NCI-H526 treated with DMSO at 0.1 percent for 48 hours (cell line): ENCODE measurements around the gene FIBIN.
"Not testable (repeated sequence)": the region's sequence is repeated elsewhere in the genome, so short reads cannot be mapped to it uniquely, and the experiment has no call there.

Experiments used
- DNase-seq: peaks from one replicate; lab custom pipeline; 2025; lab: John Stamatoyannopoulos, UW

FIBIN gene

GRCh38 chr11:26993965-26994457 is at the start of gene FIBIN:
TSS of gene FIBIN (plus strand) at chr11:26994112. CDS start at chr11:26994527, 415 bp downstream.
- no peak for DNase-seq

- DNase-seq = no peak
Measured at GRCh38 chr11:26944866-26945664, 48.8 kb upstream of the FIBIN start.

GRCh38 chr11:26946257-26946716 is 47.6 kb upstream of the FIBIN start:
- no peak for DNase-seq

DNA sequence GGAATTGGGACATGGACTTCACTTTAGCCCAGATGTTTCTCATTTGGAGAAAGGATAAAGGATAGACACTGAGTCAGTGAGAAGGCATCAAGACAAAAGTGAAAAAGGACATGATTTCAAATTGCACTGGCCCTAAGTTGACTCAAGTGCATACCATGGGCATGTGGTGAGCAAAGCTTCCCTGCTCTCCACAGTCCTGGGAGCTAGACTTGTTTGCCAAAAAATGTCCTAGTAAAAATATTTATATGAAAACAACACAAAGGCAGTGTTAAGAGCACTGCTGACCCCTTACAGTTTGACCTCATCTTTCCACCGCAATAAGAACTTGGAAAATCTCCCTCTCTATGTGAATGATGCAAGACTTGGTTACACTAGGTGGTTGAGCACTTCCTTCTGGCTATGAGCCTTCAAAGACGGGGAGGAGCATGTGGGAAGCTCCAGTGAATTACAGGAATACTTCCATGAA is 46.5 kb upstream of the FIBIN start:
- DNase-seq = no peak

DNA sequence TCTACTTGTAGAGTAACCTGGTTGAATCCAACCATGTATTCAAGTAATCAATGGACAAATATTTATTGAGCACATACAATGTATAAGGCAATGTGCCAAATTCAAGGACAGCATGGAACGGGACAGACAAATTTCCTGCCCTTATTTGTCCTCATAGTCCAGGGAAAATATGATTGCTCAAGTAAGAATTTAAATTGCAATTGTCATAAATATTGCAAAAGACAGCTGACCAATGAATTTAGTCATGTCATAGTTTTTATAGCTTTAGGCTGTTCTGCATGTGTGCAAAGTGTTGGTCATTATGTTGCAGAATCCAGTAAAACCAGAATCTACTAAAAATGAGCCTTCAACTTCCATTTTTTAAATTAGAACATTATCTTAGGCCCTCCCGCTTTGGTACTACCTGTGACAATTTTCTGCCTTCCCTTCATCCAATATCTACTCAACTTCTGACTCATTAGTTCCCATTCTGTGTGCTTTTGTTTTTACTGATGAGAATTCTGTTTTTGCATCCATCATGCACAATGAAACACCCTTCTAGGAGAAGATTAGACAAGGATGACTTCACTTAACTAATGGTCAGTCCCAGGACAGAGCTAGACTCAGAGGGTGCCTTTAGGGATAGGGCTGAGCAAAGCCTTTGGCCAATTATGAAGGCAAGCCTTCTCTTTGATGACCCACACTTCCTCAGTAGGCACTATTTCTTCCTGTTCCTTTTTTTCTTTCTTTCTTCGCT is 45.8 kb upstream of the FIBIN start:
- no peak for DNase-seq

- no peak for DNase-seq
Measured at GRCh38 chr11:26948881-26949280, 45.0 kb upstream of the FIBIN start.

- no peak for DNase-seq
Measured at GRCh38 chr11:26949846-26950245, 44.1 kb upstream of the FIBIN start.

DNA sequence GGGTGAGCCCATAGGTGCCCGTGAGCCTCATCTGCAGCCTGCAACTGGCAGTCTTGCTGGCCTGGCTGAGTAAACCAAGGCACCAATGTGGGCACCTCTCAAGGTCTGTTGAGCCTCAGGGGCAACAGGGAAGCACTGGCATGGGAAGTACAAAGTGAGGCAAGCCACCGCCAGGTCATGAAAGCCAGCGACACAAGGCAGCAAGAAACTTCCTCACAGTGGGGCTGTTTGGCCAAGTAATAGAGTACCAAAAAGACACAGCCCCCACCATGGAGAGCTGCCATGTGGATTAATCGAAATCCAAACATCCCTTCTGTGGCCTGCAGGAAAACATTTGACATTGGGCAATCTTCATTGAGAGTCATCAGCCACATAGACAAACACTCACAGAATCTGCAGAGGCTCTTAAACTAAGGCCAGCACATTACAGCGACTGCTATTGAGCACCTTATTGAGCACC is 43.6 kb upstream of the FIBIN start:
- DNase-seq = no peak

DNA sequence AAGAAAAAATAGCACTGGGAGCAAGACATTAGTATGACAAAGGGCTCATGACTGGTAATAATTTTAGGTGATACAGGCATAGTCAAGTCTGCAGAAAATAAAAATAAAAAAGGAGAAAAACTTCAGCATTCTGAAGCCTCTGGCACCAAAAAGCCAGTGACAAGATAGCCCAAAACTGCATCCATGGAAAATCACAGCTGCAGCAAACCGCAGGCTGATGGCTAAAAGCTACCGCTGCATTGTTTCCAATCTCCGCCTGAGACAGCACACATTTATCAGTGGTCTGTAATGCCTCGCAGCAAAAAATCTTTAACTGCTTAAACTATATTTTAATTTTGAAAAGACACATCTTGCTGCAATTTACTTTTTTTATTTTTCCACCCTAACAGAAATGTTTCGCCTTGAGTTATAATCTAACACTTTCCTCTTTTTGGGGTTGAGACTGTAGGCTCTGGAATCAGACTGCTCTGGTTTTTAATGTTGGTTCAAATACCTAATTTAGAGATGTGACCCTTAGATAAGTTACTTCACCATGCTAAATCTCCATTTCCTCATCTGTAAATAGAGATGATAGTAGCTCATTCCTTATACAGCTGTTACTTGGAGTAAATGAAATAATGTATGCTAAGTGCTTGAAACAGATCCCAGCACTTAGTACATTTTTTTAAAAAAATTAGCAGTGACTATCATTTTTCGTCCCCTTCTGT is 42.0 kb upstream of the FIBIN start:
- no peak for DNase-seq

- no peak for DNase-seq
Measured at GRCh38 chr11:26953770-26954392, 40.0 kb upstream of the FIBIN start.

DNA sequence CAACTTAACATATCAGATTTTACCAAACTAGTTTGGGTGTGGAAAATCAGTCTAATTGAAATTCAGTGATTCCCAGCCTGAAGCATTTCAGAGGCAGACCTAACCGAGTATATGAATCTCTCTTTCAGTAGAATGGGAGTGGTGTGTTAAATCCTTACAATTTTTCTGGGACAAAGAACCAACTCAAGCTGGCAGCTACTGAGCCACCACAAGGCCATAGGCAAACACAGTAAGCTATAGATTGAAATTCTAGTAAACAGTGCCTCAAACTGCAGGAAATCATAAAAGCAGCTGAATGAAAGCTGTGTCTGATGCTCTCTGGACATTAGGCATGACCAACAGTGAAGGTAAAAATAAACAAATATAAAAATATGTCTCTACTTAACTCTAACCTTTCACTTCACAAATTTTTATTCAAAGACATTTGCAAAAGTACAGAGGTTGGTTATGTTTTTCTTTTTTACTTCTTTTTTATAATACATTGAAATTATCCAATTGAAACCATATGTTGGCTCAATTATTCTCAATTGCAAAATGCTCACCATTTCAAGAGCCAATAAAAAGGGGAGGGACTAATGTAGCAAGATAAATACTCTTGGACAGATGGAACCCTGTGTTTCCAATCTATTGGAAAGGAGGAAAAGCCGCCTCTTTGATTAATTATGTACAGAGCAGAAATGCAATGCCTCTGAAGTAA is 35.8 kb upstream of the FIBIN start:
- no peak for DNase-seq

DNA sequence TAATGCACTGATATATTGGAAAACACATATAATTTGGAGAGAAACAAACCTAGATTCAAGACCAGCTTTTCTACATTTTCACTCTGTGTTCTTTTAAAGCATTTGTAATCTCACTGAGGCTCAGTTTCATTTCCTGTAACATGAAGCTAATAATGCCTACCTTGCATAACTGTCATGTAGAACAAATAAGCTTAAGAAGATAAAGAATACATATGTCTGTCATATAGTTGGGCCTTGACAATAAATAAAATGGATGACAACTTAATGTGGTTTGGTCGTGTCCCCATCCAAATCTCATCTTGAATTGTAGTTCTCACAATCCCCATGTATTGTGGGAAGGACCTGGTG is 35.2 kb upstream of the FIBIN start:
- DNase-seq = no peak

DNA sequence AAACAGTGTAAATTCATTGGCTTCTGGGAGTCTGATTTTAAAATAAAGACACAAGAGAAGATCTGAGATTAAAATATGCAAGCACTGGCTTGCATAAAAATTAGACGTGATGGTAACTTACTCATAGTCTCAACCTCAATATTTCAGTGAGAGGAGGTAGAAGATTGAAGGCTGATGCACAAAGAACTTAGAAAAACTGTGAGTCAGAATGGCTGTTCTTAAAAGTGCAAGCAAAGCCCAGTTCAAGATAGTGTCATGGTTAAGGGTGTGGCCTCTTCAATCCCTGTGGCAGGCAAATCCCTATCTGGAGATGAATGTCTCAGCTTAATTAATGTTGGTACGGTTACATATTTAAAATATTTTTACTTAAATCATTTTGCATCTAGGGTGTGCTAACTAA is 33.6 kb upstream of the FIBIN start:
- no peak for DNase-seq

DNA sequence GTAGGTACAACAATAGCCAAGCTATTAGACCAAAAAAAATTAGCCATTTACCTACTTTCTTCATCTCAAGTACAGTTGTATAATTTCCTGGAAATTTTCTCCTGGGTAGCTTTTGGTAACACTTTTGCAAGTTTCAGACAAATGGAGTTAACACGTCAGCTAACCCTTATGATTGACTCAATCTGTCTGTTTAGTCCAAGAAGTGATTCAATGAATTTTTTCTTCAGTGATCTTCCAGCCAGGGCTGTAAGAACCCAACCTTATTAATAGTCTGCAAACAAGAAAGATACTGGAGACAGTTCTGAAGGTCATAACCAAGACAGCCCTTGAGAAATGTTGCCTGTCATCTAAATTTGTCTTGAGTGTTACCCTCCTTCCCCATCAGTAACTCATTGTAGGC is 30.1 kb upstream of the FIBIN start:
- DNase-seq = no peak

GRCh38 chr11:26964339-26964738 is 29.6 kb upstream of the FIBIN start:
- DNase-seq = no peak

GRCh38 chr11:26964847-26965485 is 28.9 kb upstream of the FIBIN start:
- not testable (repeated sequence) for DNase-seq

GRCh38 chr11:26971961-26972360 is 22.0 kb upstream of the FIBIN start:
- no peak for DNase-seq

- DNase-seq = no peak
Measured at GRCh38 chr11:26974069-26974783, 19.7 kb upstream of the FIBIN start.

DNA sequence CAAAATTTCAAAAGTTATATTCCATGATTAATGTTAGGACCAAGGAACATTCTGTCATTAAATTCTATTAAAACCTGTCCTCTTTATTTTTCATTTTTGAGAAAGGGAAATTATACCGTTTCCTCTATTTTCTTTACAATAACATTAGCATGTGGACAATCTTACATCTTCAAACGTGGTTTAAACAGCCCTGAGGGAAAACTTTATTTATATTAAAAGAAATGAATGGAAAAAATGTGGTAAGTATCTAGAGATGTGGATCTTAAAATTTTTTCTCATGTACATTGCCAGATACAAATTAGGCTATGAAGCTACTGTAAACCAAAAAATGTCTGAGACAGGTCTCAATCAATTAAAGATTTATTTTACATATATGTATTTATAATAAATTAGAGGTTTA is 18.9 kb upstream of the FIBIN start:
- DNase-seq = no peak

GRCh38 chr11:26976389-26976788 is 17.5 kb upstream of the FIBIN start:
- no peak for DNase-seq
